Measurements from ENCODE around the gene KLHL30.

GRCh38 chr2:238141541-238142318 lies 3.3 kb downstream of the KLHL30 start:
- no peak for TF ChIP-seq PPARA (CRISPR knock-in tag; IDR thresholded peaks at IDR 0.05; ENCODE audit: borderline replicate concordance)
- TF ChIP-seq ZNF565 (CRISPR knock-in tag; conservative IDR thresholded peaks at IDR 0.05; ENCODE audit: low read depth), result no peak
- TF ChIP-seq, protein P1, sequence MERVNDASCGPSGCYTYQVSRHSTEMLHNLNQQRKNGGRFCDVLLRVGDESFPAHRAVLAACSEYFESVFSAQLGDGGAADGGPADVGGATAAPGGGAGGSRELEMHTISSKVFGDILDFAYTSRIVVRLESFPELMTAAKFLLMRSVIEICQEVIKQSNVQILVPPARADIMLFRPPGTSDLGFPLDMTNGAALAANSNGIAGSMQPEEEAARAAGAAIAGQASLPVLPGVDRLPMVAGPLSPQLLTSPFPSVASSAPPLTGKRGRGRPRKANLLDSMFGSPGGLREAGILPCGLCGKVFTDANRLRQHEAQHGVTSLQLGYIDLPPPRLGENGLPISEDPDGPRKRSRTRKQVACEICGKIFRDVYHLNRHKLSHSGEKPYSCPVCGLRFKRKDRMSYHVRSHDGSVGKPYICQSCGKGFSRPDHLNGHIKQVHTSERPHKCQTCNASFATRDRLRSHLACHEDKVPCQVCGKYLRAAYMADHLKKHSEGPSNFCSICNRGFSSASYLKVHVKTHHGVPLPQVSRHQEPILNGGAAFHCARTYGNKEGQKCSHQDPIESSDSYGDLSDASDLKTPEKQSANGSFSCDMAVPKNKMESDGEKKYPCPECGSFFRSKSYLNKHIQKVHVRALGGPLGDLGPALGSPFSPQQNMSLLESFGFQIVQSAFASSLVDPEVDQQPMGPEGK (CRISPR knock-in tag; IDR thresholded peaks at IDR 0.05; ENCODE audit: borderline replicate concordance), result no peak
- TF ChIP-seq OSR1 (CRISPR knock-in tag; IDR thresholded peaks at IDR 0.05), result no peak
- no peak for TF ChIP-seq RARB (CRISPR knock-in tag; IDR thresholded peaks at IDR 0.05)
- no peak for TF ChIP-seq ARNTL (CRISPR knock-in tag; IDR thresholded peaks at IDR 0.05; ENCODE audit: borderline replicate concordance, low read depth)
- TF ChIP-seq GLIS3 (CRISPR knock-in tag; IDR thresholded peaks at IDR 0.05), result no peak

Data from SK-N-SH treated with all-trans-retinoic acid at 6 μM for 48 hours (cell line).